BLaER1 (cell line): ENCODE results near the gene PRDX4.

Experiments
- H3K27ac ChIP-seq: shearing (Covaris generic); formaldehyde crosslinking; 2 replicates; pipeline ENCODE4 v1.8.1; 2022
- H3K27me3 ChIP-seq: shearing (Covaris generic); formaldehyde crosslinking; 2 replicates; pipeline ENCODE4 v1.8.1; 2022
- H3K36me3 ChIP-seq: shearing (Covaris generic); formaldehyde crosslinking; 2 replicates; pipeline ENCODE4 v1.8.1; 2022
- H3K4me1 ChIP-seq: shearing (Covaris generic); formaldehyde crosslinking; 2 replicates; pipeline ENCODE4 v1.8.1; 2022
- H3K4me2 ChIP-seq: shearing (Covaris generic); formaldehyde crosslinking; 2 replicates; pipeline ENCODE4 v1.8.1; 2022
- H3K4me3 ChIP-seq: shearing (Covaris generic); formaldehyde crosslinking; 2 replicates; pipeline ENCODE4 v1.8.1; 2022
- H3K9ac ChIP-seq: shearing (Covaris generic); formaldehyde crosslinking; 2 replicates; pipeline ENCODE4 v1.8.1; 2022
- H3K9me3 ChIP-seq: shearing (Covaris generic); formaldehyde crosslinking; 2 replicates; pipeline ENCODE4 v1.8.1; 2022
- H4K20me1 ChIP-seq: shearing (Covaris generic); formaldehyde crosslinking; 2 replicates; pipeline ENCODE4 v1.8.1; 2022
- Cebpa-rat ChIP-seq: shearing (Covaris generic); IDR thresholded peaks from 2 replicates; pipeline ENCODE4 v1.8.1; 2022

Gene PRDX4

GRCh38 chrX:23726191-23726590 lies 58.9 kb downstream of the PRDX4 start:
- Histone ChIP-seq H4K20me1 (no peaks in the 10 kb centered on the region), H3K27me3 (no peaks in the 10 kb centered on the region), H3K4me1 (no peaks in the 10 kb centered on the region; the same call in 1 of the 2 replicates), H3K36me3 (peaks cover 11% of the 10 kb centered on the region; the same call in 1 of the 2 replicates), H3K4me2 (no peak overlapping the region), H3K4me3 (no peak overlapping the region), H3K9ac (no peak overlapping the region), H3K9me3 (no peaks in the 10 kb centered on the region), H3K27ac (no peak overlapping the region)
- TF ChIP-seq Cebpa-rat, result no peak

- Histone ChIP-seq H3K4me1 (no peaks in the 10 kb centered on the region; the same call in 1 of the 2 replicates), H4K20me1 (no peaks in the 10 kb centered on the region), H3K4me3 (no peak overlapping the region), H3K9ac (no peak overlapping the region), H3K27me3 (no peaks in the 10 kb centered on the region), H3K27ac (no peak overlapping the region), H3K36me3 (peaks cover 11% of the 10 kb centered on the region; the same call in 1 of the 2 replicates), H3K9me3 (no peaks in the 10 kb centered on the region), H3K4me2 (no peak overlapping the region)
- TF ChIP-seq Cebpa-rat, result no peak
These were observed 59.9 kb downstream of the PRDX4 start for GRCh38 chrX:23727206-23727605.

- H3K36me3 ChIP-seq, result peaks cover 9% of the 10 kb centered on the region; the same call in 1 of the 2 replicates
- no peak overlapping the region for H3K4me3 ChIP-seq
- no peaks in the 10 kb centered on the region; the same call in 1 of the 2 replicates for H3K4me1 ChIP-seq
- H3K4me2 ChIP-seq, result no peak overlapping the region
- no peaks in the 10 kb centered on the region for H4K20me1 ChIP-seq
- H3K27me3 ChIP-seq, result no peaks in the 10 kb centered on the region
- H3K27ac ChIP-seq, result no peak overlapping the region
- H3K9ac ChIP-seq, result no peak overlapping the region
- no peak for TF ChIP-seq Cebpa-rat
- no peaks in the 10 kb centered on the region for H3K9me3 ChIP-seq
These were observed 61.9 kb downstream of the PRDX4 start for GRCh38 chrX:23729214-23729613.

GRCh38 chrX:23731951-23732350 lies 64.7 kb downstream of the PRDX4 start:
- Histone ChIP-seq H3K4me2 (no peak overlapping the region), H3K4me1 (no peaks in the 10 kb centered on the region), H3K4me3 (no peak overlapping the region), H3K27me3 (no peaks in the 10 kb centered on the region), H3K27ac (no peak overlapping the region), H4K20me1 (no peaks in the 10 kb centered on the region), H3K9ac (no peak overlapping the region), H3K36me3 (peaks cover 4% of the 10 kb centered on the region; the same call in 1 of the 2 replicates), H3K9me3 (no peaks in the 10 kb centered on the region)
- TF ChIP-seq Cebpa-rat, result no peak

GRCh38 chrX:23732704-23733103 lies 65.4 kb downstream of the PRDX4 start:
- H3K9me3 ChIP-seq, result no peaks in the 10 kb centered on the region

More at GRCh38 chrX:23732704-23733103, 65.4 kb downstream of the PRDX4 start:
- H3K9ac ChIP-seq, result no peak overlapping the region
- H3K27ac ChIP-seq, result no peak overlapping the region
- no peaks in the 10 kb centered on the region for H3K4me1 ChIP-seq
- no peak overlapping the region for H3K4me2 ChIP-seq
- H4K20me1 ChIP-seq, result no peaks in the 10 kb centered on the region
- no peak for TF ChIP-seq Cebpa-rat
- H3K4me3 ChIP-seq, result no peak overlapping the region
- no peaks in the 10 kb centered on the region for H3K27me3 ChIP-seq
- H3K36me3 ChIP-seq, result peaks cover 4% of the 10 kb centered on the region; the same call in 1 of the 2 replicates
